MCF 10A (cell line): ENCODE measurements around the gene OTX1. TPM values are rescaled to one million over a fixed set of nuclear protein-coding genes. Genes with fewer than 3 reads are reported as not detected.

Experiments
- BruUV-seq: library from RNA; stranded (reverse); fragments of 400-500 nt; replicated peaks from 2 replicates; lab custom pipeline; 2021; lab: Mats Ljungman, UMichigan
- CTCF ChIA-PET: fragments of 300-600 bp; sonication (Branson Sonifier 250); formaldehyde crosslinking; extraction: SDS; loops from one replicate; lab custom pipeline; 2021; ENCODE audit warnings: antibody characterized with exemption, inconsistent platforms; lab: Yijun Ruan, JAX
- POLR2A ChIA-PET: fragments of 300-600, 350-650 bp; sonication (Branson Sonifier 250); formaldehyde crosslinking; extraction: SDS; loops from one replicate; lab custom pipeline; 2020; ENCODE audit warnings: antibody characterized with exemption, inconsistent platforms; lab: Yijun Ruan, JAX
- DNase-seq: peaks from one replicate; pipeline ENCODE4 v3.0.0-alpha.2; 2018; ENCODE audit not compliant: unreplicated experiment
- H3K27ac Mint-ChIP-seq: one replicate; pipeline ENCODE4 v1.8.0; 2022; ENCODE audit warnings: mild to moderate bottlenecking, low read depth, mixed read lengths; ENCODE audit not compliant: unreplicated experiment
- H3K27me3 Mint-ChIP-seq: one replicate; pipeline ENCODE4 v1.8.0; 2022; ENCODE audit warnings: mixed read lengths; ENCODE audit not compliant: insufficient read depth, unreplicated experiment
- H3K36me3 Mint-ChIP-seq: one replicate; pipeline ENCODE4 v1.8.0; 2022; ENCODE audit warnings: mild to moderate bottlenecking, moderate library complexity, mixed read lengths; ENCODE audit not compliant: insufficient read depth, unreplicated experiment
- H3K4me1 Mint-ChIP-seq: one replicate; pipeline ENCODE4 v1.8.0; 2022; ENCODE audit warnings: mixed read lengths; ENCODE audit not compliant: insufficient read depth, unreplicated experiment
- H3K4me3 Mint-ChIP-seq: one replicate; pipeline ENCODE4 v1.8.0; 2022; ENCODE audit warnings: mild to moderate bottlenecking, moderate library complexity, mixed read lengths; ENCODE audit not compliant: unreplicated experiment
- H3K9me3 Mint-ChIP-seq: one replicate; pipeline ENCODE4 v1.8.0; 2022; ENCODE audit warnings: mixed read lengths; ENCODE audit not compliant: unreplicated experiment
- CTCF ChIP-seq: fragments of 200-600 bp; IDR thresholded peaks from one replicate; pipeline ENCODE4 v1.8.0; 2022; ENCODE audit warnings: antibody characterized with exemption, mild to moderate bottlenecking; ENCODE audit not compliant: unreplicated experiment
- intact Hi-C: fragments of 100-400 bp; cut with micrococcal nuclease; formaldehyde crosslinking; loops from 2 replicates; pipeline ENCODE4 v1.14.1; 2022
- total RNA-seq: library from RNA; stranded (reverse); gene quantifications from 2 replicates; pipeline ENCODE4 v1.2.3, GENCODE V29; 2022

Gene OTX1
- total RNA-seq, 1 experiment from 2014 or later: 1.4 TPM

DNA sequence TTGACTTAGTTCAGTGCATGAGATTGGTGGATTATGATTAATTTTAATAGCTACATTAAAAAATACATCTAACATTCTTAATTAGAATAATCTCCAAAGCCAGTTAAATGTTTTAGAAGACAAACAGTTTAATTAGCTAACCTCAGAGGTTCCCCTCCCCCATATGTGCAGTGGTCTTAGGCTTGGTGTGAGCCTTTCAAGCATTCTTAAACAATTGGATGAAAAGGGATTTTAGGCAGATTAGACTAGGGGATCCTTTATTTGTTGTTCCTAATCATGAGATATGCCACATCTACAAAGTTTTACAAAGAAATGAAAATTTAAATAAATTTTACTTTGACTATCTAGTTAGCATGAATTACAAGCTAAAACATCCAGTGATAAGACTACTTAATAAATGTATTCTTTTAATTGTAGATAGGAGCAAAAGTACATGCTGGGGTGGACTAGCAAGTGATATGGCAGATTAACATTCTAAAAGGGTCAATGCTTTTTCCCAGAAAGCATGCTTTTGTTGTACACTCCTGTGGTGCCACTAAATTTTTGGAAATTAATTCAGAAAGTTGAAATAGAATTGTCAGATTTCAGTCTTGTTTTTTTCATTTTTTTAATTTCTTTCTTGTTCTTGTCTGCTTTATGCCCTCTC, 42.7 kb upstream of the OTX1 start:
- BruUV-seq: no TSS peak
- no peaks in the 10 kb centered on the region for H3K4me1 Mint-ChIP-seq
- POLR2A ChIA-PET: interaction anchor here (0.6 to 0.7 kb wide), 2 partner anchors 303 to 577 kb away, joined by 3 to 4 read pairs; no protein-coding TSS in a partner anchor
- peaks cover 5% of the 10 kb centered on the region for H3K36me3 Mint-ChIP-seq
- H3K9me3 Mint-ChIP-seq: no peaks in the 10 kb centered on the region
- H3K27ac Mint-ChIP-seq: no peak overlapping the region
- no peak for TF ChIP-seq CTCF
- CTCF ChIA-PET: no interaction called here
- intact Hi-C loops: no loop called here
- DNase-seq: no peak
- H3K27me3 Mint-ChIP-seq: no peaks in the 10 kb centered on the region
- no peak overlapping the region for H3K4me3 Mint-ChIP-seq

- intact Hi-C loops: no loop called here
- Mint-ChIP-seq H3K4me1 (no peaks in the 10 kb centered on the region), H3K27ac (peak overlapping the region; percentile 13), H3K4me3 (no peak overlapping the region), H3K9me3 (no peaks in the 10 kb centered on the region), H3K36me3 (peaks cover 11% of the 10 kb centered on the region), H3K27me3 (no peaks in the 10 kb centered on the region)
- TF ChIP-seq CTCF: no peak
- POLR2A ChIA-PET: interaction anchor here (1.4 kb wide), 1 partner anchor 8 kb away, joined by 4 read pairs; no protein-coding TSS in a partner anchor
- no TSS peak for BruUV-seq
- no peak for DNase-seq
- CTCF ChIA-PET: no interaction called here
Observed at GRCh38 chr2:63008838-63009237, 41.8 kb upstream of the OTX1 start.

- intact Hi-C loops: no loop called here
- Mint-ChIP-seq H3K27me3 (no peaks in the 10 kb centered on the region), H3K4me1 (no peaks in the 10 kb centered on the region), H3K36me3 (peaks cover 12% of the 10 kb centered on the region), H3K4me3 (no peak overlapping the region), H3K9me3 (no peaks in the 10 kb centered on the region), H3K27ac (peak overlapping the region; percentile 13)
- CTCF ChIA-PET: interaction anchor here (0.8 kb wide), 1 partner anchor 22 kb away, joined by 3 read pairs; no protein-coding TSS in a partner anchor
- POLR2A ChIA-PET: interaction anchor here (1.4 kb wide), 1 partner anchor 9 kb away, joined by 4 read pairs; no protein-coding TSS in a partner anchor
- BruUV-seq: no TSS peak
- peak; percentile 34 for DNase-seq
- TF ChIP-seq CTCF: no peak
Observed at GRCh38 chr2:63009490-63009889, 41.1 kb upstream of the OTX1 start.

DNA sequence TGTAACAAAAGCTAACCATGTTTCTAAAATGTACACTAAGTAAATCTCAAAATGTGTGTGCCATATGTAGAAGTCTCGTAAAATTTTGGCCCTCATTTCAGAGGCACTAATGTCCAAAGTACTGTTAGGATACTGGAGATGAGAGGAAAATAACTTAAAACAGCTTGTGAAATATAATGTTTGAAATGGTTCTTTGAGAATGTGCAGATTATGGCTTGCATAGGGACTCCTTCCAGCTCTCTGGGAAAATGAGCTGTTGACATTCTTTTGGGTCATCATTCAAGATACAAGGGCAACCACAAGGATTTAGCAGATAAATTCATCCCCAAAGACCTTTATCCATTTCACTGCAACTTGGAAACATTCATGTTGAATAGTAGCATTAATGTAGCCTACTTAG, 38.1 kb upstream of the OTX1 start:
- CTCF ChIA-PET: interaction anchor here (0.6 to 3.8 kb wide), 6 partner anchors 11 to 1038 kb away, joined by 3 to 24 read pairs (median 3); no protein-coding TSS in a partner anchor
- POLR2A ChIA-PET: interaction anchor here (1.1 kb wide), 1 partner anchor 9 kb away, joined by 4 read pairs; no protein-coding TSS in a partner anchor
- H3K27ac Mint-ChIP-seq: no peak overlapping the region

More for the DNA sequence above, 38.1 kb upstream of the OTX1 start:
- BruUV-seq: no TSS peak
- Mint-ChIP-seq H3K36me3 (peaks cover 17% of the 10 kb centered on the region), H3K4me3 (no peak overlapping the region), H3K4me1 (no peaks in the 10 kb centered on the region), H3K27me3 (no peaks in the 10 kb centered on the region), H3K9me3 (no peaks in the 10 kb centered on the region)
- TF ChIP-seq CTCF: no peak
- intact Hi-C loops: no loop called here
- DNase-seq: no peak
